Stimulated activated CD8-positive, alpha-beta memory T cell treated with anti-CD3 and anti-CD28 coated beads, Interleukin-4, amount 100 ng/mL, for 4 hours (primary cell): ENCODE measurements around the gene STK4.

ENCODE experiments used
- DNase-seq, 2 donors: peaks; one replicate each; pipeline ENCODE4 v3.0.0-alpha.2; 2020; ENCODE audit warnings: low read depth in 2 of 2, low spot score in 1 of 2

Gene STK4

GRCh38 chr20:45109634-45110033 lies 143.3 kb downstream of the STK4 start:
- no peak for DNase-seq

- no peak for DNase-seq
These were observed 144.0 kb downstream of the STK4 start for GRCh38 chr20:45110301-45110700.

- no peak for DNase-seq
These were observed 145.0 kb downstream of the STK4 start for GRCh38 chr20:45111285-45111684.

- DNase-seq: no peak
These were observed 145.6 kb downstream of the STK4 start for GRCh38 chr20:45111799-45112471.

GRCh38 chr20:45112754-45113153 lies 146.4 kb downstream of the STK4 start:
- no peak for DNase-seq

- DNase-seq: no peak
These were observed 147.6 kb downstream of the STK4 start for GRCh38 chr20:45113865-45114264.

- DNase-seq: no peak
These were observed 148.4 kb downstream of the STK4 start, which contains the start of gene WFDC5 for GRCh38 chr20:45114465-45115385. TSS of gene WFDC5 (minus strand) at chr20:45115174. CDS start at chr20:45115083, 91 bp downstream.

- DNase-seq: no peak
These were observed 149.1 kb downstream of the STK4 start for GRCh38 chr20:45115386-45115774.

- no peak for DNase-seq
These were observed 149.5 kb downstream of the STK4 start for GRCh38 chr20:45115829-45116228.

GRCh38 chr20:45117581-45117980 lies 151.3 kb downstream of the STK4 start:
- DNase-seq: no peak

GRCh38 chr20:45118028-45118427 lies 151.7 kb downstream of the STK4 start:
- DNase-seq: no peak

GRCh38 chr20:45119556-45120266 lies 153.4 kb downstream of the STK4 start:
- DNase-seq: no peak

GRCh38 chr20:45121388-45121787 lies 155.1 kb downstream of the STK4 start:
- DNase-seq: no peak

- no peak for DNase-seq
These were observed 158.1 kb downstream of the STK4 start, which contains the start of gene WFDC12 for GRCh38 chr20:45124365-45124764. TSS of gene WFDC12 (minus strand) at chr20:45124465. CDS start at chr20:45124447, 18 bp downstream.

- no peak for DNase-seq
These were observed 161.8 kb downstream of the STK4 start for GRCh38 chr20:45128099-45128498.
